Measurements from ENCODE around the gene PHACTR3.
A peak's percentile ranks its signal among the peaks of the same experiment; 100 is the strongest.

DNA sequence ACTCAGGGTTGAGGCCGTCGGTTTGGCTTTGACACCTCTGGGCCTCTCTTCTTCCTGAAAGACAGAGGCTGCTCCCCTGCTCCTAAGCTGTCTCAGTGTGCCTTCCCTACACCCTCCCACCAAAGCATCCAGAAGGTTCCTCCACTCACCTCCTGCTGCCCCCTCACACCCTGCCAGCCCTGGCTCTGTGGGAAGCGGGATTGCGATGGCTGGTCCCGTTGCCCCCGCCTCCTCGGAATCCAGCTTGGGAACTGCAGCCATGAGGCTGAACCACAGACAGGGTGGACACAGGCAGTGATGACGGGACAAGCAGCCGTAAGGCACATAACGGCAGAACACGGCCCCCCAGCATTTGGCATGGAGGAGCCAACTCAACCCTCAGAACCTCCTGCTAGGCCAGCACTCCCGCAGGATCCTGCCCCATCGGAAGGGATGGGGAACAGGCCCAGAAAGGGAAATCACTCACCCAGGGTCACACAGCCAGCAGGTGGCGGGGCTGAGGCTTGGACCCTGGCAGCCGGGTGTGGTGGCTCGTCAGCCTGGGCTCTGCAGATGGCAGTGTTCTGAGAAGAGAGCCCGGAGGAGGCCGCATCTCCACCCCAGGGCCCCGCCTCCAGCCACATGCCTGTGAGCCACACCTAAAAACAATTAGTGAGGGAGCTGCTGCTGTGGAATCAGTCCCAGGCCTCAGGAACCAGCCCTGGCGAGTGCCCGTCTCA is 139.6 kb downstream of the PHACTR3 start:
- TF ChIP-seq, protein P1, sequence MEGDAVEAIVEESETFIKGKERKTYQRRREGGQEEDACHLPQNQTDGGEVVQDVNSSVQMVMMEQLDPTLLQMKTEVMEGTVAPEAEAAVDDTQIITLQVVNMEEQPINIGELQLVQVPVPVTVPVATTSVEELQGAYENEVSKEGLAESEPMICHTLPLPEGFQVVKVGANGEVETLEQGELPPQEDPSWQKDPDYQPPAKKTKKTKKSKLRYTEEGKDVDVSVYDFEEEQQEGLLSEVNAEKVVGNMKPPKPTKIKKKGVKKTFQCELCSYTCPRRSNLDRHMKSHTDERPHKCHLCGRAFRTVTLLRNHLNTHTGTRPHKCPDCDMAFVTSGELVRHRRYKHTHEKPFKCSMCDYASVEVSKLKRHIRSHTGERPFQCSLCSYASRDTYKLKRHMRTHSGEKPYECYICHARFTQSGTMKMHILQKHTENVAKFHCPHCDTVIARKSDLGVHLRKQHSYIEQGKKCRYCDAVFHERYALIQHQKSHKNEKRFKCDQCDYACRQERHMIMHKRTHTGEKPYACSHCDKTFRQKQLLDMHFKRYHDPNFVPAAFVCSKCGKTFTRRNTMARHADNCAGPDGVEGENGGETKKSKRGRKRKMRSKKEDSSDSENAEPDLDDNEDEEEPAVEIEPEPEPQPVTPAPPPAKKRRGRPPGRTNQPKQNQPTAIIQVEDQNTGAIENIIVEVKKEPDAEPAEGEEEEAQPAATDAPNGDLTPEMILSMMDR (IDR thresholded peaks at IDR 0.05 in 2 of 3, conservative IDR thresholded peaks at IDR 0.05 in 1 of 3; ENCODE audit: borderline replicate concordance in 1 of 3, insufficient read depth in 1 of 3, low read depth in 2 of 3, low read length in 2 of 3): peak; percentile 44 to 65 (median 60)
- TF ChIP-seq, protein P2, sequence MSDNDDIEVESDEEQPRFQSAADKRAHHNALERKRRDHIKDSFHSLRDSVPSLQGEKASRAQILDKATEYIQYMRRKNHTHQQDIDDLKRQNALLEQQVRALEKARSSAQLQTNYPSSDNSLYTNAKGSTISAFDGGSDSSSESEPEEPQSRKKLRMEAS (IDR thresholded peaks at IDR 0.05): no peak
- no peak for TF ChIP-seq JUND (IDR thresholded peaks at IDR 0.05)
- no peak for TF ChIP-seq CEBPB (IDR thresholded peaks at IDR 0.05; ENCODE audit: low read depth)
- TF ChIP-seq, protein P3, sequence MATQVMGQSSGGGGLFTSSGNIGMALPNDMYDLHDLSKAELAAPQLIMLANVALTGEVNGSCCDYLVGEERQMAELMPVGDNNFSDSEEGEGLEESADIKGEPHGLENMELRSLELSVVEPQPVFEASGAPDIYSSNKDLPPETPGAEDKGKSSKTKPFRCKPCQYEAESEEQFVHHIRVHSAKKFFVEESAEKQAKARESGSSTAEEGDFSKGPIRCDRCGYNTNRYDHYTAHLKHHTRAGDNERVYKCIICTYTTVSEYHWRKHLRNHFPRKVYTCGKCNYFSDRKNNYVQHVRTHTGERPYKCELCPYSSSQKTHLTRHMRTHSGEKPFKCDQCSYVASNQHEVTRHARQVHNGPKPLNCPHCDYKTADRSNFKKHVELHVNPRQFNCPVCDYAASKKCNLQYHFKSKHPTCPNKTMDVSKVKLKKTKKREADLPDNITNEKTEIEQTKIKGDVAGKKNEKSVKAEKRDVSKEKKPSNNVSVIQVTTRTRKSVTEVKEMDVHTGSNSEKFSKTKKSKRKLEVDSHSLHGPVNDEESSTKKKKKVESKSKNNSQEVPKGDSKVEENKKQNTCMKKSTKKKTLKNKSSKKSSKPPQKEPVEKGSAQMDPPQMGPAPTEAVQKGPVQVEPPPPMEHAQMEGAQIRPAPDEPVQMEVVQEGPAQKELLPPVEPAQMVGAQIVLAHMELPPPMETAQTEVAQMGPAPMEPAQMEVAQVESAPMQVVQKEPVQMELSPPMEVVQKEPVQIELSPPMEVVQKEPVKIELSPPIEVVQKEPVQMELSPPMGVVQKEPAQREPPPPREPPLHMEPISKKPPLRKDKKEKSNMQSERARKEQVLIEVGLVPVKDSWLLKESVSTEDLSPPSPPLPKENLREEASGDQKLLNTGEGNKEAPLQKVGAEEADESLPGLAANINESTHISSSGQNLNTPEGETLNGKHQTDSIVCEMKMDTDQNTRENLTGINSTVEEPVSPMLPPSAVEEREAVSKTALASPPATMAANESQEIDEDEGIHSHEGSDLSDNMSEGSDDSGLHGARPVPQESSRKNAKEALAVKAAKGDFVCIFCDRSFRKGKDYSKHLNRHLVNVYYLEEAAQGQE (IDR thresholded peaks at IDR 0.05; ENCODE audit: low read depth): no peak
- TF ChIP-seq POLR2A (IDR thresholded peaks at IDR 0.05; ENCODE audit: borderline replicate concordance, extremely low read depth, insufficient read depth, insufficient read length): no peak
- no peak for TF ChIP-seq SP1 (IDR thresholded peaks at IDR 0.05; ENCODE audit: low read depth)
- TF ChIP-seq EZH2phosphoT487 (IDR thresholded peaks at IDR 0.05; ENCODE audit: borderline replicate concordance): no peak

All from HCT116 (cell line).